SU-DHL-6 (cell line): ENCODE measurements around the gene LRCH1.

ENCODE experiments used
- H2AFZ ChIP-seq: fragments of 200-600 bp; sonication (generic); 2 replicates; pipeline ENCODE4 v1.6.1; 2014; ENCODE audit warnings: low read depth, mild to moderate bottlenecking, moderate library complexity, mixed read lengths, antibody characterized with exemption, low read length; ENCODE audit not compliant: severe bottlenecking
- H3F3A ChIP-seq: fragments of 200-600 bp; shearing (Covaris generic); 2 replicates; pipeline ENCODE4 v1.6.0; 2016; ENCODE audit warnings: antibody characterized with exemption, mild to moderate bottlenecking; ENCODE audit not compliant: insufficient read depth
- H3K27ac ChIP-seq: fragments of 200-600 bp; sonication (generic); 2 replicates; pipeline ENCODE4 v1.5.1; 2016; ENCODE audit warnings: low read depth, mild to moderate bottlenecking, low read length, moderate library complexity, mixed read lengths
- H3K27me3 ChIP-seq: fragments of 200-600 bp; sonication (generic), shearing (Covaris generic); 2 replicates; pipeline ENCODE4 v1.6.0; 2014; ENCODE audit warnings: mild to moderate bottlenecking, low read length
- H3K36me3 ChIP-seq: fragments of 200-600 bp; sonication (generic); 2 replicates; pipeline ENCODE4 v1.6.1; 2014; ENCODE audit warnings: mild to moderate bottlenecking, low read length, mixed read lengths
- H3K4me2 ChIP-seq: fragments of 300-600, 200-600 bp; shearing (Covaris generic), sonication (generic); 2 replicates; pipeline ENCODE4 v1.6.0; 2014; ENCODE audit warnings: low read length, low read depth, mild to moderate bottlenecking; ENCODE audit not compliant: poor library complexity, severe bottlenecking
- H3K4me3 ChIP-seq: fragments of 200-600 bp; sonication (generic); 2 replicates; pipeline ENCODE4 v1.5.1; 2014; ENCODE audit warnings: antibody characterized with exemption, low read length, mild to moderate bottlenecking, mixed read lengths; ENCODE audit not compliant: insufficient read depth, poor library complexity, severe bottlenecking
- H3K79me2 ChIP-seq: fragments of 200-600 bp; sonication (generic); 2 replicates; pipeline ENCODE4 v1.6.1; 2014; ENCODE audit warnings: mild to moderate bottlenecking, low read length, moderate library complexity; ENCODE audit not compliant: insufficient read depth
- H3K9ac ChIP-seq: fragments of 200-600 bp; sonication (generic); 2 replicates; pipeline ENCODE4 v1.7.0; 2014; ENCODE audit warnings: mild to moderate bottlenecking, low read length
- H3K9me2 ChIP-seq: fragments of 200-600 bp; sonication (generic); replicated peaks from 2 replicates; pipeline ENCODE4 v1.6.1; 2014; ENCODE audit warnings: low read length; ENCODE audit not compliant: insufficient read depth
- H3K9me3 ChIP-seq: fragments of 200-600 bp; sonication (generic); 2 replicates; pipeline ENCODE4 v1.6.1; 2014; ENCODE audit warnings: low read length, mixed read lengths; ENCODE audit not compliant: insufficient read depth
- H4K20me1 ChIP-seq: fragments of 200-600 bp; sonication (generic); 2 replicates; pipeline ENCODE4 v1.6.1; 2014; ENCODE audit warnings: low read depth, mild to moderate bottlenecking, antibody characterized with exemption, low read length, moderate library complexity, mixed read lengths
- EZH2phosphoT487 ChIP-seq: fragments of 200-600 bp; sonication (generic), shearing (Covaris generic); conservative IDR thresholded peaks from 2 replicates; pipeline ENCODE4 v1.6.1; 2018; ENCODE audit warnings: mild to moderate bottlenecking, antibody characterized with exemption, low read length, moderate library complexity, mixed read lengths
- TF ChIP-seq, protein P1 (sequence below): fragments of 200-600 bp; sonication (generic); IDR thresholded peaks from one replicate; pipeline ENCODE4 v1.5.1; 2017; ENCODE audit warnings: antibody characterized with exemption, mild to moderate bottlenecking, low read length, moderate library complexity; ENCODE audit not compliant: insufficient read depth, poor library complexity, severe bottlenecking

Gene LRCH1, protein sequence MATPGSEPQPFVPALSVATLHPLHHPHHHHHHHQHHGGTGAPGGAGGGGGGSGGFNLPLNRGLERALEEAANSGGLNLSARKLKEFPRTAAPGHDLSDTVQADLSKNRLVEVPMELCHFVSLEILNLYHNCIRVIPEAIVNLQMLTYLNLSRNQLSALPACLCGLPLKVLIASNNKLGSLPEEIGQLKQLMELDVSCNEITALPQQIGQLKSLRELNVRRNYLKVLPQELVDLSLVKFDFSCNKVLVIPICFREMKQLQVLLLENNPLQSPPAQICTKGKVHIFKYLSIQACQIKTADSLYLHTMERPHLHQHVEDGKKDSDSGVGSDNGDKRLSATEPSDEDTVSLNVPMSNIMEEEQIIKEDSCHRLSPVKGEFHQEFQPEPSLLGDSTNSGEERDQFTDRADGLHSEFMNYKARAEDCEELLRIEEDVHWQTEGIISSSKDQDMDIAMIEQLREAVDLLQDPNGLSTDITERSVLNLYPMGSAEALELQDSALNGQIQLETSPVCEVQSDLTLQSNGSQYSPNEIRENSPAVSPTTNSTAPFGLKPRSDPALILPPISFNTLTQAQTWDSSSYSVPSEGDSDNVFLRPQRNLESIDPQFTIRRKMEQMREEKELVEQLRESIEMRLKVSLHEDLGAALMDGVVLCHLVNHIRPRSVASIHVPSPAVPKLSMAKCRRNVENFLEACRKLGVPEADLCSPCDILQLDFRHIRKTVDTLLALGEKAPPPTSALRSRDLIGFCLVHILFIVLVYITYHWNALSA

GRCh38 chr13:46552889-46553520 lies at the start of gene LRCH1:
TSS of gene LRCH1 (plus strand) at chr13:46553170. CDS start at chr13:46553397, 227 bp downstream.
- no peaks in the 10 kb centered on the region for H3K36me3 ChIP-seq
- peak within 1 kb of the TSS; percentile 83 for H2AFZ ChIP-seq
- H3K79me2 ChIP-seq: peaks cover 48% of the 10 kb centered on the region
- H3K27me3 ChIP-seq: no peaks in the 10 kb centered on the region
- H3K4me3 ChIP-seq: peak within 1 kb of the TSS; percentile 91
- no peaks in the 10 kb centered on the region for H3K9me3 ChIP-seq
- H3F3A ChIP-seq: peaks cover 22% of the 10 kb centered on the region
- no peak for TF ChIP-seq EZH2phosphoT487
- TF ChIP-seq, protein P1, sequence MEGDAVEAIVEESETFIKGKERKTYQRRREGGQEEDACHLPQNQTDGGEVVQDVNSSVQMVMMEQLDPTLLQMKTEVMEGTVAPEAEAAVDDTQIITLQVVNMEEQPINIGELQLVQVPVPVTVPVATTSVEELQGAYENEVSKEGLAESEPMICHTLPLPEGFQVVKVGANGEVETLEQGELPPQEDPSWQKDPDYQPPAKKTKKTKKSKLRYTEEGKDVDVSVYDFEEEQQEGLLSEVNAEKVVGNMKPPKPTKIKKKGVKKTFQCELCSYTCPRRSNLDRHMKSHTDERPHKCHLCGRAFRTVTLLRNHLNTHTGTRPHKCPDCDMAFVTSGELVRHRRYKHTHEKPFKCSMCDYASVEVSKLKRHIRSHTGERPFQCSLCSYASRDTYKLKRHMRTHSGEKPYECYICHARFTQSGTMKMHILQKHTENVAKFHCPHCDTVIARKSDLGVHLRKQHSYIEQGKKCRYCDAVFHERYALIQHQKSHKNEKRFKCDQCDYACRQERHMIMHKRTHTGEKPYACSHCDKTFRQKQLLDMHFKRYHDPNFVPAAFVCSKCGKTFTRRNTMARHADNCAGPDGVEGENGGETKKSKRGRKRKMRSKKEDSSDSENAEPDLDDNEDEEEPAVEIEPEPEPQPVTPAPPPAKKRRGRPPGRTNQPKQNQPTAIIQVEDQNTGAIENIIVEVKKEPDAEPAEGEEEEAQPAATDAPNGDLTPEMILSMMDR: no peak
- H3K4me2 ChIP-seq: peak within 1 kb of the TSS; percentile 67
- peaks cover 13% of the 10 kb centered on the region; the same call in 1 of the 2 replicates for H4K20me1 ChIP-seq
- H3K9ac ChIP-seq: peak within 1 kb of the TSS; percentile 95
- peak within 1 kb of the TSS; percentile 63 for H3K27ac ChIP-seq
- no peaks in the 10 kb centered on the region for H3K9me2 ChIP-seq

DNA sequence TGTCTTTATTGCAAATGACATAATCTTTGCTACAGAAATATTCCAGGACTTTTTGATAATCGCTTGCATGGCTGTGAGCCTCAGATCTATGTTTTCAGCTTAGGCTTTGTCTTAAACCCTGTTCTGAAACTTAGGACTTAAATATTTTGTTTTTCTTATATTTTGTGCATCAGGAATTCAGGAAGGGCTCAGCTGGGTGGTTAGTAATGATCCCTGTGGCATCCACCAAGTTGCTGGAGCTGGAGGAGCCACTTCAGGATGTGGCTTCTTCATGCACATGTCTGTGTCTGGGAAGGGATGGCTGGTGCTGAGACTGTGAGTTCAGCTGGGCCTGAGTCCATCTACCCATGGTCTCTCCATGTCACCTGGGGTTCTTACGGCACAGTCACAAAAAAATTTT lies 48.9 kb upstream of the LRCH1 start:
- Histone ChIP-seq H3K36me3 (no peaks in the 10 kb centered on the region), H3K27me3 (no peaks in the 10 kb centered on the region), H3K9ac (no peak overlapping the region), H2AFZ (no peak overlapping the region), H3K79me2 (no peaks in the 10 kb centered on the region), H3K9me3 (no peaks in the 10 kb centered on the region), H3K27ac (no peak overlapping the region), H3K4me2 (no peak overlapping the region), H3K9me2 (no peaks in the 10 kb centered on the region), H4K20me1 (no peaks in the 10 kb centered on the region), H3K4me3 (no peak overlapping the region), H3F3A (no peaks in the 10 kb centered on the region)
- TF ChIP-seq, protein P1: no peak
- no peak for TF ChIP-seq EZH2phosphoT487

GRCh38 chr13:46507981-46508380 lies 45.0 kb upstream of the LRCH1 start:
- no peaks in the 10 kb centered on the region for H3K79me2 ChIP-seq
- H3K9me3 ChIP-seq: no peaks in the 10 kb centered on the region
- H3K27me3 ChIP-seq: no peaks in the 10 kb centered on the region
- no peaks in the 10 kb centered on the region for H3K36me3 ChIP-seq
- TF ChIP-seq, protein P1: no peak
- TF ChIP-seq EZH2phosphoT487: no peak
- H4K20me1 ChIP-seq: no peaks in the 10 kb centered on the region
- H3K9me2 ChIP-seq: no peaks in the 10 kb centered on the region
- H3K4me2 ChIP-seq: no peak overlapping the region
- no peak overlapping the region for H3K9ac ChIP-seq
- H3K4me3 ChIP-seq: no peak overlapping the region
- H2AFZ ChIP-seq: no peak overlapping the region
- no peaks in the 10 kb centered on the region for H3F3A ChIP-seq
- no peak overlapping the region for H3K27ac ChIP-seq
